HG03520 (cell line): ENCODE measurements around the gene C1orf52.

Experiments used
- ATAC-seq: cut with Tn5 transposase; IDR thresholded peaks from one replicate; pipeline ENCODE4 v1.9.1; 2021; ENCODE audit warnings: mild to moderate bottlenecking, moderate library complexity; ENCODE audit not compliant: unreplicated experiment

C1orf52 gene

DNA sequence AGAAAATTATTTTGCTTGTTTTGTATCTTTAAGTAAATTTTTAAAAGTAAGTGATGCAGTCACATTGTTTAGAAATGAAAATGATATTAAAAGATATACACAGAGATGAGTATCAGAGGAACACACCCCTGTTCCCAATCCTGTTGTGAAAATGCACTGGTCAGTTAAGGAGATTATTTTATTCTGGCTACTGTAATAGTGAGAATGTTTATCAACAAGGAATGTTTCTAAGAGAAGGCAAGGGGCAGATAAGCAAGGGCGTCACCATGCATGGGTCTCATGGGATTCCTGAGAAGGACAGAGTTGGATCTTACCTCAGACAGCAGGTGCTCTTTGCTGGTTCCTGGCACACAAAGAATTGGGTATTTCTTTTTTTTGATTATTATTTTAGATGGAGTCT lies 21.8 kb downstream of the C1orf52 start:
- ATAC-seq = no peak

DNA sequence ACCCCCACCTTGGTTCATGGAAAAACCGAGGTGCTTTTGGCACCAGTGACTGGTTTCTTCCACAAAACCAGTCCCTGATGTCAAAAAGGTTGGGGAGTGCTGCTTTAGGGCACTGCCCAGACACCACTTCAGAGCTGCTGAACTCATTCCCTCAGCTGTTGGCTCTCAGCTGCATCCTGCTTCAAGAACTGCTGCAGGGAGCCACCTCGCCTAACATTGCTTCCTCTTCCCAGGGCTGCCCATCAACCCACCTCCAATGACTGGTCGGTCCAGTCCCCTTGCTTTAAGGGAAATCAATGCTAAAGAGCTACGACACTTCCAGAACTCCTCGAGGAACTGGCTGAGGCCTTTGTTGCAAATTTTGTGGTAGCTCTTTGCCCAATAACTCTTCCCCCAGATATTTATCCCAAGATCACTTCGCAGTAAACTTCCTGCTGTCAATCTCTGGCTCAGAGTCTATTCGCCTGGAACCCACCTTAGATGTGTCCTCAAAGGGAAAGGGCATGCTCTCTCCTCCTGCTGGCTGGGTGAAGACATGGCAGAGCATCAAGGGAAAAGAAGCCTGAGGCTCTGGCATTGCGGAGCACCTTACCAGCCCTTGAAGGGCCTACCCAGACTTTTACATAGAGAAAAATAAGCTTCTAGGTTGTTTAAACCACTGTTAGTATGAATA lies 29.0 kb downstream of the C1orf52 start:
- ATAC-seq = no peak

DNA sequence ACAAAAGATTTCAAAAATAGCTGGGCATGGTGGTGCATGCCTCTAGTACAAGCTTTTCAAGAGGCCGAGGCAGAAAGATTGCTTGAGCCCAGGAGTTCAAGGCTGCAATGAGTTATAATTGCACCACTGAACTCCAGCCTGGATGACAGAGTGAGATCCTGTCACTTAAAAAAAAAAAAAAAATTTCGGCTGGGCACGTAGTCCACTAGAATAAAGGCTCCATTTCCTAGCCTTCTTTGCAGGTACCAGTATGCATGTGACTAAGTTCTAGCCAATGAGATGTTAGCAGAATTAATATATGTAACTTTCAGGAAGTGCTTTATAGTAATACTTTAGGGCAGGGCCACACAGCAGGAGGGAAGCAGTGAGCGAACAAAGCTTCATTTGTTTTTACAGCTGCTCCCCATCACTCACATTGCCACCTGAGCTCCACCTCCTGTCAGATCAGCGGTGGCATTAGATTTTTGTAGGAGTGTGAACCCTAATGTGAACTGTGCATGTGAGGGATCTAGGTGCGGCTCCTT lies 29.8 kb downstream of the C1orf52 start:
- no peak for ATAC-seq

DNA sequence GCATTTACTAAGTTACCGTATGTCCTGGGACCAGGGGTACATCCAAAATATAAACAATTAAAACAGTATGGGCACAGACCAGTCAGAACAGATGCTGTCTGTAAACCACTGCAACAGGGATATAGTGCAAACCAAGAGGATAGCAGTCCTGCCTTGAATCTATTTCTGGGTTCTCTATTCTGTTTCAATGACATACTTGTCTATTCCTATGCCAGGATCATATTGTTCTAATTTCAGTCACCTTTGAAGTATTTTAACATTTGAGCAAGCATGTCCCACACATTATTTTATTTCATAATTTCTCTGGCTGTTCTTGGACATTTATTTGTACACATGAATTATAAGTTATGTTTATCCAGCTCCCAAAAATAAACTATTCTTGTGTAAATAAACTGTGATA lies 30.5 kb downstream of the C1orf52 start:
- no peak for ATAC-seq

DNA sequence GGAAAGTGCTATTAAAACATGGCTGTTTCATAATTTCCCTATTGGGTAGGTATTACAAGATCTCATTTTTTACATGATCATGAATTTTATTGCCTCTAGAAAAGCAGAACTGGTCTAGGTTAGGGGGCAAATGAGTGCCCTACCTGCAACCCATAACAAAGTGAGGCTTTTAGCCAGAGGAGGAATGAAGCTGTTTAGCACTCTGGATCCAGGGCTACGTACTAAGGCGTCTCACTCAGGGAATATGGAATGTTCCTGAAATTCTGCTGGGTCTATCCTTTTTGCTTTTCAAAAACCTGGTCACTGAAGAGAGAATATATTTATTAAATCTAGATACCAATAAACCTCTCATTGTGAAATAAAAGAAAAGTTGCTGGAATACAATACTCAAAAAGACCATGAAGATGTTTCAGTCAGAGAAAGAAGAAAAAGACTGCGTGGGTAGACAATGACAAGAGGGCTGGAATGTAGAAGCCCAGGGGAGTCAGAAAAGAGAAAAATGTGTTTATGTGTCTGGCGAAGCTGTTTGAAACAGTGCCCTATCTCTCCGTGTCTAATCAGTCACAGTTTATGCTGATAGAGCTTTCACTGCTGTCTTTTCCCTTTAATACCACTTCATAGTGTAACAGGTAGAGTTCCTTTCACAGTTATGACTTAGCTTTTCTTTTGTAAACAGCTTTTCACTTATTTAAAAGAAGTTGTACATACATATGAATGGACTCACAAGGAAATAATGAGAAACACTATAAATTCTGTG lies 33.7 kb downstream of the C1orf52 start:
- no peak for ATAC-seq

DNA sequence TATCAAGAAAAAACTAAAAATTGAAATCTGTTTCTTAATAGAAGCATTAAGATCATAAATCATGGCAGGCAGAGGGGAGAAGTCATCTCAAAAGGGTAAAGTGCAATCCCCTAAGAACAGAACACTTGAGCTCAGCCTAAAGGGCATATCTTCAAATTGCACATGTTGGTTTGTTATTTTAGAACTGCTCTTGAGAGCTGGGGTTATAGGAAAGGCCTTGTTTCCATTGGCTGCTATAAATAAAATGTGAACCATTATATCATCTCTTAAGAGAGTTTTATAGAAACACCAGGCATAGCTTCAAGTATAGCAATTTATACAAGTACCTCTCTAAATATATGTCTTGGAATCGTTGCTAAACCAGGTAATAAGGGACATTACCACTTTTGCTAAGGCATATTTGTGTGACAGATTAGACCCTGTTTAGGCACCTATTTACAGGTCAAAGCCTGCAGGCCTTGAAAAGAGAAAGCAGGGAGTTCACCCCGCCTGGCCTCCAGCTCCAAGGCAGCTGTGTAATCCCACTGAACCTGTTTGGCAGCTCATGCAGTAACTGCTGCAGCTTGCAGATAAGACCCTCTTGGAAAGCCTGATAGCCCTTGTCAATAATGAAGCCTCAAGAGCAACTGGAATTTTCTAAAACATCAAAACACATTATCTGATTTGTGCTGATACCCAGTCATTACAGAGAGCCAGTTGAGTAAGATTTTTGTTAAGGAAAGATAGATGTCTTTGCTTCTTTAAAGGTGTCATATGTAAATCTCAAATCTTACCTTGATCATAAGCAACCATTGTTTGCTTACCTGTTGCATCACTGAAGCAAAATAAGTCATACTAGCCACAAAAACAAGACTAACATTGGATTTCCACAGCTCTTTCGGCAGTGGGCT lies 34.5 kb downstream of the C1orf52 start:
- no peak for ATAC-seq

DNA sequence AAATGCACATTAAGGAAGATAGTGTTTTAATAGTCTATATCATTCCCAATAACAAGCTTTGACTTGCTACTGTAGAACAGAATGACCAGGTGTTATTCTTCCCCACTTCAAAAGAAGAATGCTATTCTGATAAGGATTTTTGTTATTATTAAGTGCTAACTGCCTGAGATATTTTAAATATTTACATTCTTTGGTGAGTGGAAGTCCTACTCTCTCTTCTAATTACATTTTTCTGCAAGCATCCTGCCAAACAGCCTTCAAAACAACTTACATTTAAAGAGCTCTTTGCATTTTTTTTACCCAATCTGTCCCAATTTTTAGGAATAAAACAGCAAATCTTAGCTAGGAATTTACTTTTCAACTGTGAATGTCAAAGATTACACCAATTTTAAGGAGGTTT lies 35.2 kb downstream of the C1orf52 start:
- ATAC-seq = no peak

DNA sequence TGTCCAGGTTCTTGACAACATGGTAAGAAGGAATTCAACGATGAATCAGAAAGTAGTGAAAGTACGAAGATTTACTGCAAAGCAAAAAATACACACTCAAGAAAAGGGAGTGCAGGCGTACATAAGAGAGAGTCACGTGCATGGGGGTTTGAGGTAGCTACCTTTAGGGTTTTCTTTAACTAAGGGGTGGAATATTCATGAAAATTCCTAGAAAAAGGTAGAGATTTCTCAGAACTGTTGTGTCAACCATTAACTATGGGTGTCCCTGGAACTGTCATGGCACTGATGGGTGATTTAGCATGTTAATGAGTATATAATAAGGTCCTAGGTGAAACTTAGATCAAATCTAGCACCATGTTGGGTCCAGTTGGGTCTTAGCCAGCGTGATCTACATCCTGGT lies 36.1 kb downstream of the C1orf52 start:
- no peak for ATAC-seq

DNA sequence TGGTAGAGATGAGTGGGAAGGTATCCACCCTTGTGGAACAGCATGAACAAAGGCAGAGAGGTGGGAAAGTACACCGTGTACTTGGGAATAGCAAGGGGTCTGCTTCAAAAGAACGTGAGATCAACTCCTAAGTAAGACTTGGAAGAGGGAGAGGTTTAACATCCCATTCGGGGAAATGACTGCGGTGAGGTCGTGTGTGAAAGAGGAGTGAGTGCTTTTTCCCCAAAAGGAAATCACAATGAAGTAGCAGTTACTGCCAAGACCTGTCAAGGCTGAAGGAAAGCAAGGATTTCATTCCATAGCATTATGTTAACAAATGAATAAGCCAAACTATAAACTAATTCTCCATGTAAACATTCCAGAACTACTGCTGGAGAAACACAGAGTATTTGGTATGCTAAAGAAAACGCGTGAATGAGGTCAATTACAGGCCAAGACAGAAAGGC lies 38.7 kb downstream of the C1orf52 start:
- ATAC-seq = no peak

DNA sequence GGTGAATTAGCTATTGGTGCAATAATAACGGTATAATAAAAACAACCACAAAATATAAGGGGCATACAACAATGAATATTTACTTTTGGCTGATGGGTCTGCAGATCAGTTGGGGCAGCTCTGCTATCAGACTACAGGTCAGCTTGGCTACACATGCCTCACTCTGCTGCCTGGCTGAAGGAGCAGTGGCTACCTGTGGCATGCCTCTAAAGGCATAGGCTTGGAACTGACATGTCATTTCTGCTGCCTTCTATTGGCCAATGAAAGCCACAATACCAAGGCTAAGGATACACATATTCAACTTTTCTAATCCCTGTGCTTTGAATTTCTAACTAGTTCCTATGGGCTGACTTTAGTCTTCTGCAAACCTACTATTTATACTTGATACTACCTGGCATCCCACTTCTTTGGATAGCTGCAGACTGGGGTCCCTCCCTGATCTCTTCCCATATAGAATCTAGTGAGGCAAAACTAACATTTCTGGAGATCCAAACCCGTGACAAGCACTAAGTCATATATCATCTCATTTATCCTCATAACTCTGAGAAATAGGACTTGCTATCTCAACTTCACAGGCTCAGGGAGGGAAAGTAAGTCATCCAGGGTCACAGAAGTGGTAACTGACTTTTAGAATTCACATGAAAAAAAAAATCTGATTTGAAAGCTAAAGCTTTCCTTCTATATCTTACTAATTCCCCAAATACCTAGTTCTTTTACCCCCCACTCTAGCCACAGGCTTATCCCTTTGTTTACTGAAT lies 39.4 kb downstream of the C1orf52 start:
- ATAC-seq = no peak

DNA sequence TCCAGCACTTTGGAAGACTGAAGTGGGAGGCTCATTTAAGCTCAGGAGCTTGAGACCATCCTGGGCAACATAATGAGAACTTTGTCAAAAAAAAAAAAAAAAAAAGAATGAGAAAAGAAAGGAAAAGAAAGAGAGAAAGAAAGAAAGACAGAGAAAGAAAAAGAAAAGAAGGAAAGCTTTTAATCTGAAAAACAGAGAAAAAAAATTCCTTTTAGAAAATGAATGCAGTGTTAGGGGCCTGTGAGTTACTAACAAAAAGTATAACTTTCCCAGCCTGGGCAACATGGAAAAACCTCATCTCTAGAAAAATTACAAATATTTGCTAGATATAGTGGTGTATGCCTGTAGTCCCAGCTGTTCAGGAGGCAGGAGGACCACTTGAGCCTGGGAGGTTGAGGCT lies 42.8 kb downstream of the C1orf52 start:
- no peak for ATAC-seq

DNA sequence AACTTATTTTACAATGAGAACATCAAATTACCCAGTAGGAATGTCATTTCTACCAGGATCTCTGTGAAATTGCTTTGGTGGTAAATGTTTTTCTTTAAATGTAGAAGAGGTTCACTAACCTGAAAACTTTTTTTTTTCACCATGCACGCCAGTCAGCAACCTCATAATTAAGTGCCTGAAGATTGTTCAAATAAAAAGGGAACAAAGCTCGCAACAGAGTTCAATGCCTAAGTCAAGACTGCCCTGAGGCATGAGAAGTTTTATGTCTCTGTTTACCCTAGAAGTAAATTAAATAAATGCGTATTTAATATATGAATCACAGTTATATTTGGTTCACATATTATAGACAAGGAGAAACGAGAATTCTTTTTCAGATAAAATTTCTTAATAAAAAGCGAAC lies 44.8 kb downstream of the C1orf52 start:
- no peak for ATAC-seq

DNA sequence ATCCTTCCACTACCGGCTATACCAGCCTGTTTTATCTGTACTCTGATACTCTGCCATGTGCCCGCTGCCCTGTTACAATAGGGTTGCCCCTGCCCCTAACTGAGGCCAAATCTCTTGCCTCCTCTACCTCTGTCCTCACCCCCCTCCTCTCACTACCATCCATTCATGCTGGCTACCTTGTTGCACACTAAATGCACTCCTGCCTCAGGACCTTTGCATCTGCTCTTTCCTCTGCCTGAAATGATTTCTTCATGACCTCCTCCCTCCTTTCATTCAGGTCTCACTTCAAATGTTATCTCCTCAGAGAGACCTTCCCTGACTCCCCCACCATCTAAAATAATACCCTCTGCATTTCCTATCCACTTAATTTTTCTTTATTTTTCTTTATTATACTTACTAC lies 51.0 kb downstream of the C1orf52 start:
- ATAC-seq = no peak

DNA sequence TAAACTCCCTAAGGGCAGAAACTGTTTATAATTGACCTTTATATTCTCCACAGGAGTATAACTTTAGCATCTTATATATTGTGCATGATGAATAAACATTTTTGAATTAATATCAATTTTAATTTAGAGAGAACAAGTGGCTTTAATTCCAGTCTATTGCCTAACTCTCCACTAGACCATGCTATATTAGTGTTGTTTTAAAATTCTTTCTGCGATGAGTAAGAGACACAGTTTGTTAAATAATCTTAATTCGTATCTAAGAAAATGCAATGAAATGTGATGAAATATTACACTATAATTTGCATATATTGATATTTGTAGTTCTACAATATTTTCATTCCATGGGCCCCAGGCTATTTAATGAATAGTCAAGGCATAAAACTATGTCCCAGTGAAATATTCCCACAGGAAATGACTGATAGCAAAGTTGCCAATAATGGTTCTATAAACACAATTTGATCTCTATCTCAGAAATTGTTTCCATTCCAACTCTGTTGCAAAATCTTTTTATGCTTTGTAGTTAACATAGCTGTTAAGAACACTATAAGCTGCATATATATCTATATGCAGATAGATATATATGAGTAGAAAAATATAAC lies 55.8 kb downstream of the C1orf52 start:
- ATAC-seq = no peak

DNA sequence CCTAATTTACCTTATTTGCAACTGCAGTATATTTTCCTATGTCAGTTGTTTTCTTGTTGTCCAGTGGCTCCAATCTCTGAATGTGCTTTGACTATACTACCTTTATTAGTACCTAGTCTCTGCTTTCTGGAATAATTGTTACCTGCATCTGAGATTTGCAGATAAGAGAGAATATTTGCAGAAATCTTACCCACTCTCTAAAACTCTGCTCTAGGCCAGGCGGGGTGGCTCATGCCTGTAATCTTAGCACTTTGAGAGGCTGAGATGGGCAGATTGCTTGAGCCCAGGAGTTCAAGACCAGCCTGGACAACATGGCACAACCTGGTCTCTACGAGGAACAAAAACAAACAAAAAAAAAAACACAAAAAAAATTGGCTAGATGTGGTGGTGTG lies 56.6 kb downstream of the C1orf52 start:
- ATAC-seq = no peak

DNA sequence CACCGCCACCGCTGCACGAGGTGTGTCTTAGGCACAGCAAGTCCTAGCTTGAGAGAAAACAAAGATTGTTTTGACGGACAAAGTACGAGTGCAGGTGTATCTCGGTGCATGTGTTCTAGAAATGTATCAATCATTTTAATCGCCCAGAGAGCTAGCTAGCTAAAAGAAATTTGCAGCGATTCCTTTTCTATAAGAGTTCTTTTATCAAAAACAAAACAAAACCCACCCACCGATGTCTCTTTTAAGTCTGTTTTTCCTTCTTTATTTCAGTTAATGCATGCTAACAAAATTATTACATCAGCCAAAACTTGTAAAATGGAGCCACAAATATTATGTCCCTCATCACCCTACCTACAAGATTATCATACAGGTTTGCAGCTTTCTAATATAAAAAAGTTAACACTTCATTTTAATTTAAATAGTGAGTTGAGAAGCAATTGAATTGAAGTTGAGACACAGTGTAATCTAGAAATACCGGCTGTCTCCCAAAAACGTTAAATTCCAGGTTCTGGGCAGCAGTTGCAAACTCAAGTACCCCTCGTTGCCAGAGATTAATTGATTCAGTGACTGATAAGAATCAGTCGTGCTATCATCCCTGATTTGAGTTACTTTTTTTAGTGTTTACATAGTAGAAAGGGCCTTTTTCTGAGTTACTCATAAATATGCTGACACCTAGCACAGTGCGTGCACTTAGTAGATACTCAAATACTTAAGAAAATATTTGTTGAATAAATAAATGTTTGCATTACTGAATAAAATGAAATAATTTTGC lies 57.2 kb downstream of the C1orf52 start:
- ATAC-seq = no peak

DNA sequence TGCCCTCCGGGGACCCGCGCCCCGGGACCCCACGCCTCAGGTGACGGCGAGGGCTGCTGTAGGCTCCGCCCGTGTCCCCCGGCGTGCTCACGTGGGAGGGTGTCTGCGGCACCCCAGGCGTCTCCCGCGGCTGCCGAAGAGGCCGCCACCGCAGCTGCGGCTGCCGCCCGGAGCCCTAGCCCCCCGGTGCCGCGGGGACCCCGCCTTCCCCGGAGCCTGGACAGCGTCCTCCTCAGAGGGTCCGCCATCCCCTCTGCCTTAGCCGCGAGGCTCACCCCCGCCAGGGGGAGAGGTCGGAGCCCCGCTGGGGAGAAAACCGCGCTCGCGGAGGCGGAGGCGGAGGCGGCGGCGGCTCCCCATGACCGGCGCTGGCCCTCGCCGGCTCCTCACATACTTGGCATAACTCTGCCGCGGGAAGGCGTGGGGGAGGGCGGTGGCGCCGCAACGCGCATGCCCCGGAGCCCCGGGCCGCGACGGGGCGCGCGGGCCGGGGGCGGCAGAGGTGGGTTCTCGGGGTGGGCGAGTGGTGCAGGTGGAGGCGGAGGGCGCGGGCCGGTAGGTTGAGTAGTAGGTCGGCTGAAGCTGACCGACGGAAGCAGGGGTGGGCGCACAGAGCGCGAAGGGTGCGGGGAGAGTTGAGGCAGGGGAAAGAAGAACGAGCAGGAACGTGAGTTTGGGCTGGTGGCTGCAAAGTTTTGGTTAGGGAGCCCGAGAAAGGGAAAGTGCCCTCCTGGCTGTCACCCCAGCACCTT lies 57.9 kb downstream of the C1orf52 start:
- peak; percentile 39 for ATAC-seq

DNA sequence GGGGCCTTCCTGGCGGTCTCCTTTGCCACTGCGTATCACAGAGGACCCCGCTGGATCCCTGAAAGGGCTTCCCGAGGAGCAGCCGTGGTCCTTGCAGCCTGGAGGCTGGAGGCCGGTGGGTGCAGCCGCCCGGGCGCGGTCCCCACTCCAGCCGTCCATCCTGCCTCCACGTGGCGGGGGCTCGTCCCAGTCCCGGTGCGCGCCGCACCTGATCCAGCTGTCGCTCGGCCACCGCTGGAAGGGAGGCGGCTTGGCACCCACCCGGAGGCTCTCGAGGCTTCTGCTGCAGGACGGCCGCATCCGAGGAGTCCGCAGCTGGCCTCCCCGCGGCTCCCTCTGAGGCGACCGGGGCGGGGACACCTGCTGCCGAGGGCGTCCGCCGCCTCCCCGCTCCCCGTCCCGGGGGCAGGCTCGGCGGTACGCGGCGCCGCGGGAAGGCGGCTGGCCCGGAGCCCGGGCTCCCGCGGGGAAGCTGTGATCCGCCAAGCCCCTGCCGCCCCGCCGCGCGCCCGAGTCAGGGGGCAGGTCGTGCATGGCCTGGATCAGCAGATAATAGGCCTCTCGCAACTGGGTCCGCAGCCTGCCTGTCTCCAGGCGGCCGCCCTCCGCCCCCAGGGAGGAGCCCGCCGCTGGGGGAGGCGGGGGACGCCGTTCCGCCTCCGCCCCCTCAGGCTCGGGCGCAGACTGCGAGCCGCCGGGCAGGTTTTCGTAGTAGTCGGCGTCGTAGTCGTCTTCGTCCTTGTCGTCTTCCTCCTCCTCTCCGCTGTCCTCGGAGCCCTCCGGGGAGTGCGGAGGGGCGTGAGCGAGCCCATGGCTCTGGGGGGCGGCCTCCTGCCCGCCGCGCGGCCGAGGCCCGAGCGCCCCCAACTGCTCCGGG lies 58.8 kb downstream of the C1orf52 start, which contains the start of gene SYDE2:
Gene SYDE2, minus strand, starts transcription at position 554 of the 877 bp plus-strand sequence. Its CDS starts 20 bp downstream, at position 534.
- peak; percentile 77 for ATAC-seq
